Measurements from ENCODE around the gene SYNE2.

The SYNE2 gene

GRCh38 chr14:64195199-64195598 lies 342.4 kb downstream of the SYNE2 start:
- TF ChIP-seq, protein P1, sequence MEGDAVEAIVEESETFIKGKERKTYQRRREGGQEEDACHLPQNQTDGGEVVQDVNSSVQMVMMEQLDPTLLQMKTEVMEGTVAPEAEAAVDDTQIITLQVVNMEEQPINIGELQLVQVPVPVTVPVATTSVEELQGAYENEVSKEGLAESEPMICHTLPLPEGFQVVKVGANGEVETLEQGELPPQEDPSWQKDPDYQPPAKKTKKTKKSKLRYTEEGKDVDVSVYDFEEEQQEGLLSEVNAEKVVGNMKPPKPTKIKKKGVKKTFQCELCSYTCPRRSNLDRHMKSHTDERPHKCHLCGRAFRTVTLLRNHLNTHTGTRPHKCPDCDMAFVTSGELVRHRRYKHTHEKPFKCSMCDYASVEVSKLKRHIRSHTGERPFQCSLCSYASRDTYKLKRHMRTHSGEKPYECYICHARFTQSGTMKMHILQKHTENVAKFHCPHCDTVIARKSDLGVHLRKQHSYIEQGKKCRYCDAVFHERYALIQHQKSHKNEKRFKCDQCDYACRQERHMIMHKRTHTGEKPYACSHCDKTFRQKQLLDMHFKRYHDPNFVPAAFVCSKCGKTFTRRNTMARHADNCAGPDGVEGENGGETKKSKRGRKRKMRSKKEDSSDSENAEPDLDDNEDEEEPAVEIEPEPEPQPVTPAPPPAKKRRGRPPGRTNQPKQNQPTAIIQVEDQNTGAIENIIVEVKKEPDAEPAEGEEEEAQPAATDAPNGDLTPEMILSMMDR (IDR thresholded peaks at IDR 0.05; ENCODE audit: control insufficient read depth, insufficient read depth, low read depth, low read length, missing control alignments), result no peak
- H3K4me3 ChIP-seq (ENCODE audit: control insufficient read depth, low read depth, low read length), result no peak overlapping the region
- DNase-seq (ENCODE audit: low read depth), result no peak

GRCh38 chr14:64196056-64196455 lies 343.3 kb downstream of the SYNE2 start:
- TF ChIP-seq, protein P1 (IDR thresholded peaks at IDR 0.05; ENCODE audit: control insufficient read depth, insufficient read depth, low read depth, low read length, missing control alignments), result no peak
- DNase-seq (ENCODE audit: low read depth), result no peak
- H3K4me3 ChIP-seq (ENCODE audit: control insufficient read depth, low read depth, low read length), result no peak overlapping the region

GRCh38 chr14:64196814-64197411 lies 344.1 kb downstream of the SYNE2 start:
- DNase-seq (ENCODE audit: low read depth), result peak; percentile 14
- TF ChIP-seq, protein P1 (IDR thresholded peaks at IDR 0.05; ENCODE audit: control insufficient read depth, insufficient read depth, low read depth, low read length, missing control alignments), result no peak
- H3K4me3 ChIP-seq (ENCODE audit: control insufficient read depth, low read depth, low read length), result peak overlapping the region; percentile 45

DNA sequence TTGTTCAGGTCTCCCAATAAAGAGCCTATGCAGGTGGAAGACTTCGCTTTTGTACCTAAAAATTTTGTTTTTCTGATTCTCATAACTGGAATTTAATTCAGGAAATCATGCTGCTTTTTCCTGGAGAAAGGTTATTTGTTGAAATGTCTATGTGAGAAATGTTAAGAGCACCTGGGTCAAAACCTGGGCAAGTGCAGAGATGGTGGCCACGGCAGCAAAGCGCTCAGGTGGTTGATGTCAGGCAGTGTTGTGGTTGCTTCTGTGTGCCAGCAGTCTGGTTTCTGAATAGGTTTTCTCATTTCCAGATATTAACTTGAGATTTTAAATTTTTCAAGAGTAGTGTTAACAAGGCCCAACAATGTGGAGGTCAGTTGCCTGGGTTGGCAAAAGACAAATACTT lies 345.2 kb downstream of the SYNE2 start:
- TF ChIP-seq, protein P1 (IDR thresholded peaks at IDR 0.05; ENCODE audit: control insufficient read depth, insufficient read depth, low read depth, low read length, missing control alignments), result no peak
- DNase-seq (ENCODE audit: low read depth), result no peak
- no peak overlapping the region for H3K4me3 ChIP-seq (ENCODE audit: control insufficient read depth, low read depth, low read length)

- DNase-seq (ENCODE audit: low read depth), result no peak
- TF ChIP-seq, protein P1 (IDR thresholded peaks at IDR 0.05; ENCODE audit: control insufficient read depth, insufficient read depth, low read depth, low read length, missing control alignments), result no peak
- no peak overlapping the region for H3K4me3 ChIP-seq (ENCODE audit: control insufficient read depth, low read depth, low read length)
Measured at GRCh38 chr14:64198486-64198885, 345.7 kb downstream of the SYNE2 start.

GRCh38 chr14:64200170-64200569 lies 347.4 kb downstream of the SYNE2 start:
- no peak overlapping the region for H3K4me3 ChIP-seq (ENCODE audit: control insufficient read depth, low read depth, low read length)
- TF ChIP-seq, protein P1 (IDR thresholded peaks at IDR 0.05; ENCODE audit: control insufficient read depth, insufficient read depth, low read depth, low read length, missing control alignments), result no peak
- no peak for DNase-seq (ENCODE audit: low read depth)

All from AG09309 (cell line).